Measurements from ENCODE around the gene GLP2R.
"Not testable (repeated sequence)": the region's sequence is repeated elsewhere in the genome, so short reads cannot be mapped to it uniquely, and the experiment has no call there.

GRCh38 chr17:9921216-9921615 is 95.5 kb downstream of the GLP2R start:
- TF ChIP-seq L3MBTL2 (conservative IDR thresholded peaks at IDR 0.05); HDGF (IDR thresholded peaks at IDR 0.05; ENCODE audit: borderline replicate concordance): not testable (repeated sequence)
